Measurements from ENCODE around the gene PTPRC.

PTPRC gene

DNA sequence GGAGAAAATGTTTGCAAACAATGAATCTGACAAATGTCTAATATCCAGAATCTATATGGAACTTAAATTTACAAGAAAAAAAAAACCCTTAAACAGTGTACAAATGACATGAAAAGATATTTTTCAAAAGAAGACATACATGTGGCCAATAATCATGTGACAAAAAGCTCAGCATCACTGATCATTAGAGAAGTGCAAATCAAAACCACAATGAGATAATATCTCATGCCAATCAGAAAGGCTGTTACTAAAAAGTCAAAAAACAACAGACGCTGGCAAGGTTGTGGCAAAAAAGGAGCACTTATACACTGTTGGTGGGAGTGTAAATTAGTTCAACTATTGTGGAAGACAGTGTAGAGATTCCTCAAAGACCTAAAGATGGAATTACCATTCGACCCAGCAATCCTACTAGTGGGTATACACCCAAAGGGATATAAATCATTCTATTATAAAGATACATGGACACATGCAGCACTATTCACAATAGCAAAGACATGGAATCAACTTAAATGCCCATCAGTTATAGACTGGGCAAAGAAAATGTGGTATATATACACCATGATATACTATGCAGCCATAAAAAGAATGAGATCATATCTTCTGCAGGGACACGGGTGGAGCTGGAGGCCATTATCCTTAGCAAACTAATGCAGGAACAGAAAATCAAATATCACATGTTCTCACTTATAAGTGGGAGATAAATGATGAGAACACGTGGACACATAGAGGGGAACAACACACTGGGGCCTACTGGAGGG lies 123.2 kb downstream of the PTPRC start:
- DNase-seq (ENCODE audit: low spot score) = no peak

DNA sequence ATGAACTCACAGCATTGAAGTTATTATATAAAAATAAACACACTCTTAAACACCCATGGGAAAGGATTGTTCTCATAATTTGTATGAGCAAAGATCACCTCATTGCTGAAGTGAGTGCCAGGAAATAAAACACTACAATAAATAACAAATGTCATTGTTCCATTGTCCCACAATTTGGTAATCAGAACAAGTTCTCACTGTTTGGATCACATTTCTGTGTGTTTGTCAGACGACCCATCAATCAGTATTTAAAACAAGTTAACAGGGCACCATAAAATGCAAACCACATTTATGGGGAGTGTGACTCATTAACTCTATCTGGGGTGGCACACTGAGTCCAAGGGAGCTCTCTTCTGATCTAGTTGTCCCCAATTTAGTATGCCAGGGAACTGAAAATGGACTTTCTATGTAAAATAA lies 124.5 kb downstream of the PTPRC start:
- DNase-seq (ENCODE audit: low spot score) = peak; percentile 55

DNA sequence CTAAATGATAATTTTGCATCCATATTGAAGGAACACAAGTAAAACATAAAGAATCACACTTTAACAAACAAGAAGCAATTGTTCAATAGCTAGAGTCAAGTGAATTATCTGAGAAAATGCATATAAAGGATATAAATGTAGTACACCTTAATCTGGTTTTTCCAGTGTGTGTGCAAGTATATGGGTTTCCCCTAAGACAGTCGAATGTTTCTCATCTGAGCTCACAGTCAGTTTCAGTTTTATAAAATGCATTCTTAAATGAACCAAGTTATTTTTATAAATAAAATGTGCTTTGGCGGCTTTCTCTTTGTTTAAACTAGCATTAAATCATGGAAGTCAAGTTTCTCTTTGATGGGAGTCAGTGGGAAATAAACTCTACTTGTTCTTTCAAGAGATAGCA lies 125.9 kb downstream of the PTPRC start:
- no peak for DNase-seq (ENCODE audit: low spot score)

DNA sequence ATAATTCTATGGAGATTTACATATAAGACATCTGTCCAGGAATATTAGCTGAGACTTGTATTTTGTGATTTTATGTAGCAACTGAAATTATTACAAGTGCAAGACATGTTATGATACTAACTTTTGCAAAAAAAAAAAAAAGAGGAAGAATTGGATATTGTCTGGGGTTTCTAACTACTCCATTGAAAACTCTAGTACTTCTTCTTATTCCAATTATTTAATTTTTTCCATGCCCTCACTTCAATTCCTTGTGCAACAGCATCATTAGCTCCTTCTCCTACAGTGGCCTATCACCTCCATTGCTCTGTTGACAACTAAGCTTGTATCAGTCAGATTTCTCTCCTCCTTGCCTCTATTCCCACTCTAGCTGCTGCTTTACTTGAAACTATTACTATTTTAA lies 126.6 kb downstream of the PTPRC start:
- DNase-seq (ENCODE audit: low spot score) = no peak

DNA sequence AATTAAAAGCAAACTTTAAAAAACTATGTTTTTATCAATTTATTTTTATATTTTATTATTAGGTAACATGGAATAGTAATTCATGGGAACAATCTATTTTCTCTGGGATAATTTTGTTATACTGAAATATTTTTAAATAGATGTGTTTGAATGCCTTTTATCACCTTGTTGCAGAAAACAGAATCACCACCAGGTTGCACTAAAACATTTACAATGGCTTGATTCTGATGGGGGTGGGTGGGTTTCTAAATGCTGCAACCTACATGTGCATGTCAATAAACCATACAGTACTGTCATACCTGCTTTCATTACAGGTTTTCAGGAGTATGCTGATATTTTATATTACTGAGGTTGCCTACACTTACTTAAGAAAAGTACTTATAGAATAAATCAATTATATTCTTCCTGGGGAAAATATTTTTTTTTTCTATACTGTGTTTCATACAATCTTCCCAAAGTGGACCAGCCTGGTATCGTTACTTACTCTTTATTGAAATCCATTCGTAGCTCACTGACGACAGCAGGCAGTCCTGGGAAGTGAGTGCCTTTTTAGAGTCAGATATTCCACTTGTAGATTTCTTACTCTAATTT lies 132.8 kb downstream of the PTPRC start:
- no peak for DNase-seq (ENCODE audit: low spot score)

DNA sequence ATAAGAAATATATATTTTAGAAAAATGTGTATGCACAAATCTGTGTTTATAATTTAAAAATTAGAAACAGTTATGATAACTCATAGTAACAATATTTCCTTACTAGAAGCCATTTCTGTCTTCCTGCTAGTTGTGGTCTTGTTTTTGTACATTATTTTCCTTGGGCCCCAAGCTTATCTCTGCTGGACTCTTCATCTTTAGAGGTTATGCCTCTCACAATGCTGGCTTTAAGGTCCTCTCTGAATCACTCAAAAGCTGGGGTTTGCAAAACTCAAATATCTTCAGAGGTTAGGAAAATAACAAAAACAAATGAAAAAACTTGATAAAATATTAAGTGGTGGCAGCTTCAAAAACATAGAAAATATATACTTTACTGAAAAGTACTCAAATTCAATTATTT lies 133.8 kb downstream of the PTPRC start:
- DNase-seq (ENCODE audit: low spot score) = no peak

DNA sequence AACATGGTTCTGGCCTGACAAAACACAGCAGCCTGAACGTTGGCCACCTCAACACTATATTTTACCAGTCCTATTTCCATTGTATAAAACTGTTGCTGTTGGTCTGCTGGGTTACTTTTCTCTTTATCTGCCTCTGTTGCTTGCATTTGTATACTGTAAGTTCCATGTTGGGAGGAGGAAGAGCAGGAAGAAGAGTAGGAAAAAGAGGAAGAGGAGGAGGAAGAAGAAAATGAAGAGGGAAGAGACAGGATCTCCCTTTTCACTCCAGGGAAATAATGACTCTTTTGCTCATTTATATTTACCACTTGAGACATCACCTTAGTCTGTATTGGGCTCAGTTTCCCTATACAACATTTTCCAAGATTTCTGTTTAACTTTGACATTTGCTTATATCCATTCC lies 134.2 kb downstream of the PTPRC start:
- no peak for DNase-seq (ENCODE audit: low spot score)

DNA sequence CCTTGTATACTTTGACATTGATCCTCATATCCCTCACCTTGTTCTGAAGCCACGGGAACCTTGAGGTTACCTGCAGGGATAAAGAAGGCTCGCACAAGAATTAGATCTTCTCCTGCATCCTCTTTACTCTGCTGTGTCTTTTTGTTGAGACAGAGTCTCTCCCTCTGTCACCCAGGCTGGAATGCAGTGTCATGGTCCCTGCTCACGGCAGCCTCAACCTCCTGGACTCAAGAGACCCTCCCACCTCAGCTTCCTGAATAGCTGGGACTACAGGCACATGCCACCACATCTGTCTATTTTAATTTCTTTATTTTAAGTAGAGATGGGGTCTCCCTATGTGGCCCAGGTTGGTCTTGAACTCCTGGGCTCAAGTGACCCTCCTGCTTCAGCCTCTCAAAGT lies 134.7 kb downstream of the PTPRC start:
- DNase-seq (ENCODE audit: low spot score) = no peak

DNA sequence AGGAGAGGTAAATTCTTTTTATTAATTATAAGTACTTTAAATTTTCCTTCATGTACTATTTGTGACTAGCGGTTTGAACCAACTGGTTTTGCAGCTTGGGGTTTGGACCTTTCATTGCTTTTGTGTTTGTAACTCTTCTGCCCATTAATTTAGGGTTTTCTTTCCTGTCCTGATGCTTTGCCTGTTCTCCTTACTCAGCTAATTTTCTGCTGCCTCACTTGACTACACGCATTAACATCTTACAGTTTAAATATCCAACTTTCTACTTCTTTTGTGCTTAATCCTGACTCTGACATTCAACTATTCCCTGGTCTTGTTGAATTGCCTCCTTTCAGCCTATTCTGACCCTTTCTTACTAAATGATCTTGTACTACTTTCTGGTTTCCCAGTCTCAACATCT lies 135.6 kb downstream of the PTPRC start:
- no peak for DNase-seq (ENCODE audit: low spot score)

DNA sequence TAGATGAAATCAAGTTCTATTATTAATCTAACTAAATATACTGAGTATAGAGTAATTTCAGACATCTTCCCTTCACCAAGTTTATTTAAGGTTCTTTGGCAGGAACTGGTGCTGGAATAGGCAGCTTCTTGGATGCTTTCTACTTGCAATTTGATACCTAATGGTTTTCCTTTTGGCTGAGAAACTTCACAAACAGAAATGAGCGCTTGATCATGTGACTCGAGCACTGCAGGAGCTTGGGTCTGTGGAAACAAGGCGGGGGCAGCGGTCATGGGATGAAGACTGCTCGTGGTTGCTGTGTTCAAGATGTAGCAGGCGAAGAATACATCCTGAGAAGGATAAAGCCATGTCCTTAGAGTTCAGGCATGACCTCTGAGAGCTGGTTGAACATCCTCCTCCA lies 136.8 kb downstream of the PTPRC start:
- DNase-seq (ENCODE audit: low spot score) = no peak

DNA sequence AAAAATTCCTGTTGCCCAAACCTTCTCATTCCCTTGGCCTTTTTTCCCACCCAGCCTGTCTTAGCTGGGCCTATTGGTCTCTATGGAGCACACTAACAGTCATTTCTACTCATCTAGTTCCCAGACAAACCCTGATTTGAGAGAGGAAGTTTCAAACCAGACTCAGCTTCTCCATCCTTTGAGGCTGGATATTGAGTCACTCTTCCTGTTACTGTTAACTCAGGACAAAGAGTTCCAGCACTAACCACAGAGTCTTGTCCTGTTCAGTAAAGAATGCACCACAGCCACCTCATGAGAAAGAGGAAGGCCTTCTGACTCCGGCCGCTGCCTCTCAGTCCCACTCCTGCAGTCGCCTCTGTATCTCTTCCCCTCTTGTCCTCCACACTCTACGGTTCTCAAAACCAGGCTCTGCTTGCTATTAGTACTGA lies 137.8 kb downstream of the PTPRC start:
- peak; percentile 73 for DNase-seq (ENCODE audit: low spot score)

DNA sequence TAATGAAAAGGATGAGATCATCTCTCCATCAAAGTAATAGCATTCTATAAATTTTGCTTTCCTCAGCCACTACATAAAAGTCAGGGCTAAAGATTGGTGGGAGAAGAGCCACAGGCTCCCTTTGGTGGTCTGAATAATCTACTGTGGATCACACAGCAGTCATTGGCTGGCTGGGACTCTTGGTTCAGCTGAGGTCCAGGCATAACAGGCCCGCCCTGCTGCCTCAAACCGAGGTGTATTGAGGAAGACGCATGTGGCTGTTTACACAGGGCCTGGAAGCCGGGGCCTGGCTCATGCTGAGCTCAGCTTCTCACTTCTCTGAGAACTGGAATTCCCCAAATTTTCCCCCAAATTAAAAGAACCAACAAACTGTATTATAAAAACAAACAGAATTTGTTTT lies 139.2 kb downstream of the PTPRC start:
- no peak for DNase-seq (ENCODE audit: low spot score)

DNA sequence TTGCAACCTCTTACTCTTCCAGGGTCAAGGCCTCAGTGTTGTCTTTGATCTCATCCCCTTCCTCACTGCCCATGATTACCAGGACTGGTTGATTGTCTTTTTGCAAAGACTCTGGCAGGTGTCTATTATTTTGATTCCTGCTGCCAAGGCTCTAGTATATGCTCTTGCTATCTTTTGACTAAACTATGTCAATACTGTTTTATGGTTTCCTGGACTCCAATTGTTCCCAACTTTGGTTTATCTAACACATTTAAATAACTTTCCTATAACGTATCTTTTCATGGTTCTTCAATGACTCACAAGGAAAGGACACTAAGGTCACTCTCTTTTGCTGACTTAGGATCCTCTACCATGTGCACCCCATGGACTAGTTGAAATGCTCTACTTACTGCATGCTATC lies 141.5 kb downstream of the PTPRC start:
- DNase-seq (ENCODE audit: low spot score) = no peak

DNA sequence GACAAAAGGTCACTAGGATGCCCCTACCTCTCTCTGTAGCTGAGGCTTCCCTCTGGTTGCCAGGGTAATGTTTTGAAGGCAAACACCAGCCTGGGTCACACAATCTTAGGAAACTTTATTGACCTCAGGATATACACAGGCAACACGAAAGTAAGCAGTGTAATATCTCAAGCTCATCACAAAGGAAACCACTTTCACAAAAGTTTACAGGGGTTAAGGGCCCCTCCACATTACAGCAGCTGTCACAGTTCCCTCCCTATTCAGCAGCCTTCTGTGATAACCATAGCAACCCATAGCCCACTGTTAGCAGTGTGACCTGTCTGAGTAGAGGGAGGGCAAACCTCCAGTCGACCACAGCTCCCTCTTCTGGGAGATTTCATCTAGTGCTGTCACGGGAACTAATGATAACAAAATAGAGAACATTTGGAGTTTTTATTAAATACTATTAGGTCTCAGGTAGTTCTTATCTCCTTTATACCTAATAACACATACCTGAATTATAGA lies 149.8 kb downstream of the PTPRC start:
- DNase-seq (ENCODE audit: low spot score) = peak; percentile 31

DNA sequence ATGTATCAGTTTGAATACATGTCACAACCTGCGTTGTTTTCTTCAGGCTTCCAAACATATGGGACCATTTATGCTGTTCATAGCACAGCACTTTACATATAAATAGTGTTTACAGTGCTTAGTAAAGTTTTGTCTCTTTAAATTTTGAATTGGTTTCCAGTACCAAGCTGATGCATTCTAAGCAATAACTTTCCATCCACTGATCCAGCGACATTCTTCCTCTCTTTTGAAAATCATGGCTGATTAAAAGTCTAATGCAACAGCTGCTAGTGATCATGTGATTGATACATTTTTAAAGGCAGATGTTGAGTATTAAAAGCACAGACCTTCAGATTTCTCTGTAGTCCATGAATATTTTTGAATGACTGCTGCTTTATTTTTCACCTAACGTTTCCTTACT lies 154.9 kb downstream of the PTPRC start:
- DNase-seq (ENCODE audit: low spot score) = no peak

DNA sequence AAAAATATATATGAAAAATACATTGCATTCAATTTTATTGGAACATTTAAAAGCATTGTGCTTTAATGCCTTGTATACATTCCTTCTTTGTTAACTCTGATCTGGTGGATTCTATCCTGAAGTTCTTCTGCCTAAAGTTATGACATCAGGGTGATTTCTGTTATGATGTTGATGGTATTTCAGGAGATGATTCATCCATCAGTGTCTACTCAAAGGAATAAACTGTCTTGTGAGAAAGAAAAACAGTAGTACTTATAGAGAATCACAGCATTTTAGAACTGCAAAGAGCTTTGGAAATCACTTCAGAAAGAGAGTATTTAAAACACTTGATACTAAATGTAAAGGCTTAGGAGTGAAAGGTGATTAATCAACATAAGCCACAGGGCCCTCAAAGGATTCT lies 155.7 kb downstream of the PTPRC start:
- no peak for DNase-seq (ENCODE audit: low spot score)

DNA sequence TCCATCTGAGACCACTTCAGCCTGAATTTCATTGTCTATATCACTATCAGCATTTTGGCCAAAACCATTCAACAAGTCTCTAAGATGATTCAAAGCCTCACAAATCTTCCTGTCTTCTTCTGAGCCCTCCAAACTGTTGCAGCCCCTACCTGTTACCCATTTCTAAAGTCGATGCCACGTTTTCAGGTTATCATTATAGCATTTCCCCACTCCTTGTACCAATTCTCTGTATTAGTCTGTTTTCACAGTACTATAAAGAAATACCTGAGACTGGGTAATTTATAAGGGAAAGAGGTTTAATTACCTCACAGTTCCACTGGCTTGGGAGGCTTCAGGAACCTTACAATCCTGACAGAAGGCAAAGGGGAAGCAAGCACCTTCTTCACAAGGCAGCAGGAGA lies 158.8 kb downstream of the PTPRC start:
- no peak for DNase-seq (ENCODE audit: low spot score)

DNA sequence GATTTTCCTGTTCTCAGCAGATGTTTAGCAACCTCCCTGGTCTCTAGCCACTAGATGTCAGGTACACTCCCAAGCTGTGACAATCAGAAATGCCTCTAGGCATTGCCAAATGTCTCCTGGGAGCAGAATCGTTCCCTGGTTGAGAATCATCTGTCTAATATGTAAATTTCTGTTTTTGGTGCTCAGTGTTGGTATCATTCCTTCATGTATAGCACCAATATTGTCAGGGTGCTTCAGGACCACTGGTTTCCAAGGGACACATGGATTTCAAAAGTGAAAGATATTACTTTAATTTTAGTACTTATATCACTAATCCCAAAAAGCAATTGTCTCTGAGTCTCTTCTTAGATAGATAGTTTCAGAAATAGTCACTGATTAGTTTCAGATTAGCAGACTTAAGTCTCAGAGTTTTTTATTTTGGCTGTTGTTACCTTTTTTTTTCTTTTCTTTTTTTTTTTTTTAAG lies 160.1 kb downstream of the PTPRC start:
- DNase-seq (ENCODE audit: low spot score) = no peak

DNA sequence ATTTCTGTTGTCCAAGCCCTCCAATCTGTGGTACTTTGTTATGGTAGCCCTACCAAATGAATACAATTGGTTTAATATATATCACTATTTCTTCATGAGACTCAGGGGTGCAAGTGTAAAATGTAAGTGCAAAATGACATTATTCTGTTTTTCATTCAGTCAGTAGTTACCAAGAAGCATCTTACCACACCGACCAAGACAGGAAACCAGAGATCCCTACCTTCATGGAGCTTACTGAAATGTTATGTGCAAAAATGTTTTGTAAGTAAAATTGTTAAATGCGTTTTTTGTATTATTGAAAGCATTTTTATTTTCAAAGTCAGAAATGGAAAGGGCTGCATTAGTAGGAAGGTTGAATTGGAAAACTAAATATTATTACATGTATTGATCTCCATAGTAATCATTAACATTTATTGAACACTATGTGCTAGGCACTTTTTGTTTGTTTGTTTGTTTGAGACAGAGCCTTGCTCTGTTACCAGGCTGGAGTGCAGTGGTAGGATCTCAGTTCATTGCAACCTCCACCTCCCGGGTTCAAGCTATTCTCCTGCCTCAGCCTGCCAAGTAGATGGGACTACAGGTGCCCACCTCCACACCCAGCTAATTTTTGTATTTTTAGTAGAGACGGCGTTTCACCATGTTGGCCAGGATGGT lies 166.8 kb downstream of the PTPRC start:
- no peak for DNase-seq (ENCODE audit: low spot score)

DNA sequence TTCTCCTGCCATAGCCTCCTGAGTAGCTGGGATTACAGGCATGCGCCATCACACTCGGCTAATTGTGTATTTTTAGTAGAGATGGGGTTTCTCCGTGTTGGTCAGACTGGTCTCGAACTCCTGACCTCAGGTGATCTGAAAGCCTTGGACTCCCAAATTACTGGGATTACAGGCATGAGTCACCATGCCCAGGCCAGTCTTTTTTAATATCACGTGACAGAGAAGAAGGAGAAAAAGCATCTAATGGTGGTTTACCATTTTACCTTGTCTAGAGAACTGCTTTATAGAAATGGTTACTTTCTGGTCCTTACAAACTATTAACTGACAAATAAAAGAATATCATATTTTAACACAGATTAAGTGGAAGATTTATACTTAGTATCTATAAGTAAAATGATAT lies 168.0 kb downstream of the PTPRC start:
- no peak for DNase-seq (ENCODE audit: low spot score)

Data from globus pallidus (tissue), 1 donor.